ENCODE data around the gene TAF1C.

- TF ChIP-seq HDAC2 (IDR thresholded peaks at IDR 0.05) (no peak), ZKSCAN8 (CRISPR knock-in tag; IDR thresholded peaks at IDR 0.05) (no peak), ZNF695 (CRISPR knock-in tag; IDR thresholded peaks at IDR 0.05) (no peak), ZBTB1 (CRISPR knock-in tag; IDR thresholded peaks at IDR 0.05; ENCODE audit: borderline replicate concordance, low read depth) (no peak), SREBF2 (CRISPR knock-in tag; IDR thresholded peaks at IDR 0.05) (no peak), ZFP30 (CRISPR knock-in tag; IDR thresholded peaks at IDR 0.05; ENCODE audit: borderline replicate concordance) (no peak), CBX8 (IDR thresholded peaks at IDR 0.05; ENCODE audit: borderline replicate concordance, extremely low read depth, low read depth, low read length, poor library complexity, severe bottlenecking) (no peak), ZNF764 (CRISPR knock-in tag; IDR thresholded peaks at IDR 0.05; ENCODE audit: low read depth) (no peak)
- TF ChIP-seq, protein P1, sequence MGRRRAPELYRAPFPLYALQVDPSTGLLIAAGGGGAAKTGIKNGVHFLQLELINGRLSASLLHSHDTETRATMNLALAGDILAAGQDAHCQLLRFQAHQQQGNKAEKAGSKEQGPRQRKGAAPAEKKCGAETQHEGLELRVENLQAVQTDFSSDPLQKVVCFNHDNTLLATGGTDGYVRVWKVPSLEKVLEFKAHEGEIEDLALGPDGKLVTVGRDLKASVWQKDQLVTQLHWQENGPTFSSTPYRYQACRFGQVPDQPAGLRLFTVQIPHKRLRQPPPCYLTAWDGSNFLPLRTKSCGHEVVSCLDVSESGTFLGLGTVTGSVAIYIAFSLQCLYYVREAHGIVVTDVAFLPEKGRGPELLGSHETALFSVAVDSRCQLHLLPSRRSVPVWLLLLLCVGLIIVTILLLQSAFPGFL (CRISPR knock-in tag; IDR thresholded peaks at IDR 0.05), result no peak
- TF ChIP-seq, protein P2, sequence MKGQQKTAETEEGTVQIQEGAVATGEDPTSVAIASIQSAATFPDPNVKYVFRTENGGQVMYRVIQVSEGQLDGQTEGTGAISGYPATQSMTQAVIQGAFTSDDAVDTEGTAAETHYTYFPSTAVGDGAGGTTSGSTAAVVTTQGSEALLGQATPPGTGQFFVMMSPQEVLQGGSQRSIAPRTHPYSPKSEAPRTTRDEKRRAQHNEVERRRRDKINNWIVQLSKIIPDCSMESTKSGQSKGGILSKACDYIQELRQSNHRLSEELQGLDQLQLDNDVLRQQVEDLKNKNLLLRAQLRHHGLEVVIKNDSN (CRISPR knock-in tag; IDR thresholded peaks at IDR 0.05), result no peak
Measured at GRCh38 chr16:84218956-84219355, 32.1 kb upstream of the TAF1C start.
